Measurements from ENCODE around the gene KRTAP10-10. TPM values are rescaled to one million over a fixed set of nuclear protein-coding genes. Genes with fewer than 3 reads are reported as not detected.

The KRTAP10-10 gene
- not detected in 5 replicates for total RNA-seq (2022; extraction: Qiagen RNA extraction; ENCODE audit: low read depth)

GRCh38 chr21:44637018-44637850 lies at the start of gene KRTAP10-10:
KRTAP10-10 (plus strand) TSS chr21:44637356; CDS start chr21:44637418, 62 bp downstream.

GRCh38 chr21:44592446-44593311 lies 44.5 kb upstream of the KRTAP10-10 start, which contains the start of gene KRTAP10-6:
KRTAP10-6 (minus strand) TSS chr21:44592505; CDS start chr21:44592484, 21 bp downstream.

GRCh38 chr21:44600118-44600978 lies 36.8 kb upstream of the KRTAP10-10 start, which contains the start of gene KRTAP10-7:
KRTAP10-7 (plus strand) TSS chr21:44600597; CDS start chr21:44600622, 25 bp downstream.

GRCh38 chr21:44612029-44612486 lies 25.1 kb upstream of the KRTAP10-10 start, which contains the start of gene KRTAP10-8:
KRTAP10-8 (plus strand) TSS chr21:44612079; CDS start chr21:44612101, 22 bp downstream.

GRCh38 chr21:44626673-44627143 lies 10.4 kb upstream of the KRTAP10-10 start, which contains the start of gene KRTAP10-9:
KRTAP10-9 (plus strand) TSS chr21:44627093; CDS start chr21:44627172, 79 bp downstream.

GRCh38 chr21:44646366-44647221 lies 9.4 kb downstream of the KRTAP10-10 start, which contains the start of gene KRTAP10-11:
KRTAP10-11 (plus strand) TSS chr21:44646414; CDS start chr21:44646459, 45 bp downstream.

GRCh38 chr21:44654576-44655175 lies 17.5 kb downstream of the KRTAP10-10 start, which contains the start of gene KRTAP12-4:
KRTAP12-4 (minus strand) TSS chr21:44654659; CDS start chr21:44654614, 45 bp downstream.

GRCh38 chr21:44657635-44658540 lies 20.7 kb downstream of the KRTAP10-10 start, which contains the start of gene KRTAP12-3:
KRTAP12-3 (plus strand) TSS chr21:44657932; CDS start chr21:44657980, 48 bp downstream.

GRCh38 chr21:44666401-44667320 lies 29.5 kb downstream of the KRTAP10-10 start, which contains the start of gene KRTAP12-2:
KRTAP12-2 (minus strand) TSS chr21:44666927; CDS start chr21:44666886, 41 bp downstream.

GRCh38 chr21:44681861-44682579 lies 44.9 kb downstream of the KRTAP10-10 start, which contains the start of gene KRTAP12-1:
KRTAP12-1 (minus strand) TSS chr21:44682163; CDS start chr21:44682123, 40 bp downstream.

Other genes with a start within 250 kb of the KRTAP10-10 start
- 0.95 to 2.4 TPM (median 1.9 TPM) in 5 replicates for gene LRRC3, start 181.8 kb upstream of the KRTAP10-10 start, total RNA-seq (2022; extraction: Qiagen RNA extraction; ENCODE audit: low read depth)
- gene KRTAP10-1, start 97.2 kb upstream of the KRTAP10-10 start, total RNA-seq (2022; extraction: Qiagen RNA extraction; ENCODE audit: low read depth) = not detected in 5 replicates
- gene KRTAP10-2, start 85.9 kb upstream of the KRTAP10-10 start, total RNA-seq (2022; extraction: Qiagen RNA extraction; ENCODE audit: low read depth) = not detected in 5 replicates
- not detected in 5 replicates for gene KRTAP10-3, start 78.6 kb upstream of the KRTAP10-10 start, total RNA-seq (2022; extraction: Qiagen RNA extraction; ENCODE audit: low read depth)
- gene KRTAP10-4, start 63.6 kb upstream of the KRTAP10-10 start, total RNA-seq (2022; extraction: Qiagen RNA extraction; ENCODE audit: low read depth) = not detected in 5 replicates
- not detected in 5 replicates for gene KRTAP10-5, start 56.8 kb upstream of the KRTAP10-10 start, total RNA-seq (2022; extraction: Qiagen RNA extraction; ENCODE audit: low read depth)
- not detected in 5 replicates for gene KRTAP10-6, start 44.9 kb upstream of the KRTAP10-10 start, total RNA-seq (2022; extraction: Qiagen RNA extraction; ENCODE audit: low read depth)
- gene KRTAP10-7, start 36.8 kb upstream of the KRTAP10-10 start, total RNA-seq (2022; extraction: Qiagen RNA extraction; ENCODE audit: low read depth) = not detected in 5 replicates
- not detected in 5 replicates for gene KRTAP10-8, start 25.3 kb upstream of the KRTAP10-10 start, total RNA-seq (2022; extraction: Qiagen RNA extraction; ENCODE audit: low read depth)
- not detected in 5 replicates for gene KRTAP10-9, start 10.3 kb upstream of the KRTAP10-10 start, total RNA-seq (2022; extraction: Qiagen RNA extraction; ENCODE audit: low read depth)
- gene KRTAP10-11, start 9.1 kb downstream of the KRTAP10-10 start, total RNA-seq (2022; extraction: Qiagen RNA extraction; ENCODE audit: low read depth) = not detected in 5 replicates
- not detected in 5 replicates for gene KRTAP12-4, start 17.3 kb downstream of the KRTAP10-10 start, total RNA-seq (2022; extraction: Qiagen RNA extraction; ENCODE audit: low read depth)
- gene KRTAP12-3, start 20.6 kb downstream of the KRTAP10-10 start, total RNA-seq (2022; extraction: Qiagen RNA extraction; ENCODE audit: low read depth) = not detected in 5 replicates
- not detected in 5 replicates for gene KRTAP12-2, start 29.6 kb downstream of the KRTAP10-10 start, total RNA-seq (2022; extraction: Qiagen RNA extraction; ENCODE audit: low read depth)
- gene KRTAP12-1, start 44.8 kb downstream of the KRTAP10-10 start, total RNA-seq (2022; extraction: Qiagen RNA extraction; ENCODE audit: low read depth) = not detected in 5 replicates
- not detected in 5 replicates for gene KRTAP10-12, start 59.8 kb downstream of the KRTAP10-10 start, total RNA-seq (2022; extraction: Qiagen RNA extraction; ENCODE audit: low read depth)
- gene TSPEAR, start 74.2 kb downstream of the KRTAP10-10 start, total RNA-seq (2022; extraction: Qiagen RNA extraction; ENCODE audit: low read depth) = not detected in 5 replicates
- 27.7 to 38.3 TPM (median 35.9 TPM) in 5 replicates for gene UBE2G2, start 164.5 kb downstream of the KRTAP10-10 start, total RNA-seq (2022; extraction: Qiagen RNA extraction; ENCODE audit: low read depth)
- 47.7 to 70.0 TPM (median 65.5 TPM) in 5 replicates for gene SUMO3, start 180.7 kb downstream of the KRTAP10-10 start, total RNA-seq (2022; extraction: Qiagen RNA extraction; ENCODE audit: low read depth)
- gene PTTG1IP, start 236.3 kb downstream of the KRTAP10-10 start, total RNA-seq (2022; extraction: Qiagen RNA extraction; ENCODE audit: low read depth) = 87.3 to 105 TPM (median 98.5 TPM) in 5 replicates